ENCODE measurements around the gene STK26.

The STK26 gene

GRCh38 chrX:132058050-132058449 is 34.9 kb downstream of the STK26 start:
- no peak for TF ChIP-seq CTCF (IDR thresholded peaks at IDR 0.05; ENCODE audit: insufficient read depth, low read length, poor library complexity, severe bottlenecking)
- H3K4me3 ChIP-seq (replicated peaks; ENCODE audit: low read depth, low read length) = no peak overlapping the region
- no peaks in the 10 kb centered on the region; the same call in 1 of the 2 replicates for H3K36me3 ChIP-seq (ENCODE audit: control insufficient read depth, insufficient read depth, low read length)
- H3K27me3 ChIP-seq (replicated peaks; ENCODE audit: control insufficient read depth, insufficient read depth, low read length) = no peaks in the 10 kb centered on the region
- DNase-seq (ENCODE audit: extremely low read depth, insufficient read length) = no peak

GRCh38 chrX:132058975-132059374 is 35.9 kb downstream of the STK26 start:
- no peak overlapping the region for H3K4me3 ChIP-seq (replicated peaks; ENCODE audit: low read depth, low read length)
- H3K27me3 ChIP-seq (replicated peaks; ENCODE audit: control insufficient read depth, insufficient read depth, low read length) = no peaks in the 10 kb centered on the region
- TF ChIP-seq CTCF (IDR thresholded peaks at IDR 0.05; ENCODE audit: insufficient read depth, low read length, poor library complexity, severe bottlenecking) = no peak
- no peaks in the 10 kb centered on the region; the same call in 1 of the 2 replicates for H3K36me3 ChIP-seq (ENCODE audit: control insufficient read depth, insufficient read depth, low read length)
- DNase-seq (ENCODE audit: extremely low read depth, insufficient read length) = no peak

- TF ChIP-seq CTCF (IDR thresholded peaks at IDR 0.05; ENCODE audit: insufficient read depth, low read length, poor library complexity, severe bottlenecking) = no peak
Observed at GRCh38 chrX:132059973-132060540, 37.0 kb downstream of the STK26 start.

GRCh38 chrX:132063334-132063733 is 40.2 kb downstream of the STK26 start:
- DNase-seq (ENCODE audit: extremely low read depth, insufficient read length) = no peak
- Histone ChIP-seq H3K27me3 (replicated peaks; ENCODE audit: control insufficient read depth, insufficient read depth, low read length) (no peaks in the 10 kb centered on the region), H3K4me3 (replicated peaks; ENCODE audit: low read depth, low read length) (no peak overlapping the region), H3K36me3 (ENCODE audit: control insufficient read depth, insufficient read depth, low read length) (no peaks in the 10 kb centered on the region)
- TF ChIP-seq CTCF (IDR thresholded peaks at IDR 0.05; ENCODE audit: insufficient read depth, low read length, poor library complexity, severe bottlenecking) = no peak

More at GRCh38 chrX:132059973-132060540, 37.0 kb downstream of the STK26 start:
- H3K36me3 ChIP-seq (ENCODE audit: control insufficient read depth, insufficient read depth, low read length) = no peaks in the 10 kb centered on the region; the same call in 1 of the 2 replicates
- H3K27me3 ChIP-seq (replicated peaks; ENCODE audit: control insufficient read depth, insufficient read depth, low read length) = no peaks in the 10 kb centered on the region
- DNase-seq (ENCODE audit: extremely low read depth, insufficient read length) = no peak
- no peak overlapping the region for H3K4me3 ChIP-seq (replicated peaks; ENCODE audit: low read depth, low read length)

- DNase-seq (ENCODE audit: extremely low read depth, insufficient read length) = no peak
- H3K27me3 ChIP-seq (replicated peaks; ENCODE audit: control insufficient read depth, insufficient read depth, low read length) = no peaks in the 10 kb centered on the region
- no peak overlapping the region for H3K4me3 ChIP-seq (replicated peaks; ENCODE audit: low read depth, low read length)
- no peak for TF ChIP-seq CTCF (IDR thresholded peaks at IDR 0.05; ENCODE audit: insufficient read depth, low read length, poor library complexity, severe bottlenecking)
- no peaks in the 10 kb centered on the region for H3K36me3 ChIP-seq (ENCODE audit: control insufficient read depth, insufficient read depth, low read length)
Observed at GRCh38 chrX:132063862-132064261, 40.8 kb downstream of the STK26 start.

- H3K36me3 ChIP-seq (ENCODE audit: control insufficient read depth, insufficient read depth, low read length) = no peaks in the 10 kb centered on the region
- no peaks in the 10 kb centered on the region for H3K27me3 ChIP-seq (replicated peaks; ENCODE audit: control insufficient read depth, insufficient read depth, low read length)
- no peak for DNase-seq (ENCODE audit: extremely low read depth, insufficient read length)
- no peak for TF ChIP-seq CTCF (IDR thresholded peaks at IDR 0.05; ENCODE audit: insufficient read depth, low read length, poor library complexity, severe bottlenecking)
- no peak overlapping the region for H3K4me3 ChIP-seq (replicated peaks; ENCODE audit: low read depth, low read length)
Observed at GRCh38 chrX:132068405-132068804, 45.3 kb downstream of the STK26 start.
